T-helper 9 cell (primary cell): ENCODE measurements around the gene GNAO1.

Experiments used
- DNase-seq: peaks from one replicate; pipeline ENCODE4 v3.0.0-alpha.2; 2020

GNAO1 gene

GRCh38 chr16:56241596-56241995, 50.3 kb downstream of the GNAO1 start:
- no peak for DNase-seq

GRCh38 chr16:56242740-56243139, 51.5 kb downstream of the GNAO1 start:
- no peak for DNase-seq

- DNase-seq: no peak
Observed at GRCh38 chr16:56244612-56245011, 53.3 kb downstream of the GNAO1 start.

- no peak for DNase-seq
Observed at GRCh38 chr16:56245197-56245596, 53.9 kb downstream of the GNAO1 start.

- DNase-seq: no peak
Observed at GRCh38 chr16:56246051-56246817, 54.9 kb downstream of the GNAO1 start.

GRCh38 chr16:56247018-56247417, 55.7 kb downstream of the GNAO1 start:
- DNase-seq: no peak

- DNase-seq: no peak
Observed at GRCh38 chr16:56247808-56248207, 56.5 kb downstream of the GNAO1 start.

GRCh38 chr16:56252835-56253234, 61.5 kb downstream of the GNAO1 start:
- no peak for DNase-seq

- DNase-seq: no peak
Observed at GRCh38 chr16:56255904-56256303, 64.6 kb downstream of the GNAO1 start.

GRCh38 chr16:56257239-56257638, 66.0 kb downstream of the GNAO1 start:
- no peak for DNase-seq

GRCh38 chr16:56257666-56258342, 66.5 kb downstream of the GNAO1 start:
- no peak for DNase-seq

GRCh38 chr16:56258508-56259424, 67.5 kb downstream of the GNAO1 start:
- DNase-seq: no peak

- no peak for DNase-seq
Observed at GRCh38 chr16:56259425-56259779, 68.1 kb downstream of the GNAO1 start.

GRCh38 chr16:56260378-56261160, 69.3 kb downstream of the GNAO1 start:
- DNase-seq: no peak

GRCh38 chr16:56261656-56262055, 70.4 kb downstream of the GNAO1 start:
- no peak for DNase-seq

GRCh38 chr16:56262148-56262547, 70.9 kb downstream of the GNAO1 start:
- peak; percentile 58 for DNase-seq

GRCh38 chr16:56262551-56263245, 71.4 kb downstream of the GNAO1 start:
- DNase-seq: no peak

- DNase-seq: no peak
Observed at GRCh38 chr16:56263711-56264608, 72.7 kb downstream of the GNAO1 start.

- no peak for DNase-seq
Observed at GRCh38 chr16:56264609-56264972, 73.3 kb downstream of the GNAO1 start.

- DNase-seq: no peak
Observed at GRCh38 chr16:56265184-56265583, 73.9 kb downstream of the GNAO1 start.

- DNase-seq: no peak
Observed at GRCh38 chr16:56265746-56266145, 74.5 kb downstream of the GNAO1 start.
